ENCODE measurements around the gene NAP1L4. TPM values are rescaled to one million over a fixed set of nuclear protein-coding genes. Genes with fewer than 3 reads are reported as not detected.
"Not testable (repeated sequence)": the region's sequence is repeated elsewhere in the genome, so short reads cannot be mapped to it uniquely, and the experiment has no call there.

NAP1L4 gene
- total RNA-seq, 1 experiment from 2014 or later, result 189 TPM

GRCh38 chr11:2940147-2940920, 51.8 kb downstream of the NAP1L4 start (continued):
- TF ChIP-seq CTCF (IDR thresholded peaks at IDR 0.05) (no peak), ESRRA (CRISPR knock-in tag; IDR thresholded peaks at IDR 0.05; ENCODE audit: borderline replicate concordance) (no peak), TEAD4 (CRISPR knock-in tag; IDR thresholded peaks at IDR 0.05) (no peak), ZBTB43 (CRISPR knock-in tag; IDR thresholded peaks at IDR 0.05) (no peak), JUN (CRISPR knock-in tag; IDR thresholded peaks at IDR 0.05) (no peak), RORB (CRISPR knock-in tag; IDR thresholded peaks at IDR 0.05) (no peak)

GRCh38 chr11:2938458-2939418, 53.4 kb downstream of the NAP1L4 start:
- H3K4me3 Mint-ChIP-seq; H3K4me1 Mint-ChIP-seq; H3K27ac Mint-ChIP-seq; DNase-seq (ENCODE audit: low spot score); CTCF ChIA-PET; POLR2A ChIA-PET; ATAC-seq: not testable (repeated sequence)
- Mint-ChIP-seq H3K9me3 (peaks cover 32% of the 10 kb centered on the region), H3K36me3 (peaks cover 34% of the 10 kb centered on the region), H3K27me3 (ENCODE audit: low read depth) (peaks cover 32% of the 10 kb centered on the region)

- peaks cover 32% of the 10 kb centered on the region for H3K27me3 Mint-ChIP-seq (ENCODE audit: low read depth)
- H3K36me3 Mint-ChIP-seq, result peaks cover 31% of the 10 kb centered on the region
- H3K27ac Mint-ChIP-seq; DNase-seq (ENCODE audit: low spot score); ATAC-seq; H3K4me3 Mint-ChIP-seq; H3K4me1 Mint-ChIP-seq; CTCF ChIA-PET; POLR2A ChIA-PET: not testable (repeated sequence)
- H3K9me3 Mint-ChIP-seq, result peaks cover 32% of the 10 kb centered on the region
Measured at GRCh38 chr11:2937641-2938457, 54.3 kb downstream of the NAP1L4 start.

GRCh38 chr11:2934611-2935239, 57.4 kb downstream of the NAP1L4 start:
- ChIA-PET POLR2A (no interaction called here), CTCF (interaction anchor here (1.1 to 3.0 kb wide), 3 partner anchors 42 to 403 kb away, joined by 3 to 13 read pairs (median 4); no protein-coding TSS in a partner anchor)

More at GRCh38 chr11:2934611-2935239, 57.4 kb downstream of the NAP1L4 start:
- ATAC-seq, result no peak
- peak; percentile 5 for DNase-seq (ENCODE audit: low spot score)
- no peak for TF ChIP-seq STAT6 (CRISPR knock-in tag; conservative IDR thresholded peaks at IDR 0.05; ENCODE audit: low read depth)
- no peak for TF ChIP-seq TEAD4 (CRISPR knock-in tag; IDR thresholded peaks at IDR 0.05)
- no peak for TF ChIP-seq ATF6 (CRISPR knock-in tag; IDR thresholded peaks at IDR 0.05)
- no peak for TF ChIP-seq AFF4 (CRISPR knock-in tag; IDR thresholded peaks at IDR 0.05; ENCODE audit: borderline replicate concordance)
- peaks cover 30% of the 10 kb centered on the region for H3K9me3 Mint-ChIP-seq
- H3K4me1 Mint-ChIP-seq, result peaks cover 3% of the 10 kb centered on the region
- peaks cover 29% of the 10 kb centered on the region for H3K36me3 Mint-ChIP-seq
- H3K27ac Mint-ChIP-seq, result no peak overlapping the region
- peaks cover 42% of the 10 kb centered on the region for H3K27me3 Mint-ChIP-seq (ENCODE audit: low read depth)
- no peak overlapping the region for H3K4me3 Mint-ChIP-seq

Data from WTC11 (cell line).